Prostate gland (tissue), 2 donors: ENCODE measurements around the gene ZNHIT3.

Experiments
- POLR2A ChIP-seq: fragments of 450-650 bp; IDR thresholded peaks from one replicate; pipeline ENCODE4 v1.6.1; 2016; ENCODE audit warnings: antibody characterized with exemption, mild to moderate bottlenecking
- TF ChIP-seq, protein P1 (sequence below), 4 experiments: fragments of 200-600 bp in 2 of 4; fragments of 450-650 bp in 2 of 4; sonication (generic) in 2 of 4; IDR thresholded peaks; 1 replicate in 3 of 4; 2 replicates in 1 of 4; pipeline ENCODE4 v1.5.1; 2016 to 2019; ENCODE audit warnings: antibody characterized with exemption in 4 of 4, mild to moderate bottlenecking in 2 of 4, moderate library complexity in 2 of 4

DNA sequence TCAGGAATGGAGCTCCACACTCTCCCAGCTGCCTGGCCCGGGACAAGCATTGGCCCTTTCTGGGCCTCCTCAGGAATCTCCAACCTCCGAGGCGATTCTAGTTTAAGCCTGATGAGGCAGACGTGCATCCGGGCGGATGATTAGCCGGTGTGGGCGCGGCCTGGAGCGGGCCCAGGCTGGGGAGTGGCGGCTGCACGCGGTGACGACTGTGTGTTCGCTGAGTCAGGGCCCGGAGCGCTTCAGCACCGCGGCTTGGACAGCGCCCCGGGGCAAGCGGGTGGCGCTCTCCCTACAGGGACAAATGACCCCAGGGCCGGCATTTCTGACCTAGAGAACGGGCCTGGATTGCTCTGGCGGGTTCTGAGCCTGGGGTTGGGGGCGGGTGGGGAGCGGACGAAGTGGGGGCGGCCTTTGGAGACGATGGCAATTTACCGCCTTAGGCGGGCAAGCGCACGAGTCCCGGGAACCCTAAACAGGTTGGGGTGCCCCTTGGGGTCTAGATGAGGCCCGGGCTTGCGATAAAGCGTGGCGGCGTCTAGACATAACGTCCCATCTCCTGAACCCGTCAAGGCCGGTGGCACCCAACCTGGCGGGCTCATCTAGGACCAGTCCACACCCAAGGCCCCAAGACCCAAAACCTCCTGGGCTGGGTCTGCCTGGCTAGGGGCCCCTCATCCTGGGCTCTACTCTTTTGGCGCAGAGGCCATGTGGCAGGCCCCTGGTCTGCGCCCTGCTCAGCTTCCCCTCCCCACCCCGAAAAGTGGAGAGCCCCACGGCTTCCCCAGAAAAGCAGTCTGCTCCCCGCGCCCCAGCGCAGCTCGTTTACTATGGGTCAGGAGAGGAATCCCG lies 22.3 kb upstream of the ZNHIT3 start:
- TF ChIP-seq, protein P1, sequence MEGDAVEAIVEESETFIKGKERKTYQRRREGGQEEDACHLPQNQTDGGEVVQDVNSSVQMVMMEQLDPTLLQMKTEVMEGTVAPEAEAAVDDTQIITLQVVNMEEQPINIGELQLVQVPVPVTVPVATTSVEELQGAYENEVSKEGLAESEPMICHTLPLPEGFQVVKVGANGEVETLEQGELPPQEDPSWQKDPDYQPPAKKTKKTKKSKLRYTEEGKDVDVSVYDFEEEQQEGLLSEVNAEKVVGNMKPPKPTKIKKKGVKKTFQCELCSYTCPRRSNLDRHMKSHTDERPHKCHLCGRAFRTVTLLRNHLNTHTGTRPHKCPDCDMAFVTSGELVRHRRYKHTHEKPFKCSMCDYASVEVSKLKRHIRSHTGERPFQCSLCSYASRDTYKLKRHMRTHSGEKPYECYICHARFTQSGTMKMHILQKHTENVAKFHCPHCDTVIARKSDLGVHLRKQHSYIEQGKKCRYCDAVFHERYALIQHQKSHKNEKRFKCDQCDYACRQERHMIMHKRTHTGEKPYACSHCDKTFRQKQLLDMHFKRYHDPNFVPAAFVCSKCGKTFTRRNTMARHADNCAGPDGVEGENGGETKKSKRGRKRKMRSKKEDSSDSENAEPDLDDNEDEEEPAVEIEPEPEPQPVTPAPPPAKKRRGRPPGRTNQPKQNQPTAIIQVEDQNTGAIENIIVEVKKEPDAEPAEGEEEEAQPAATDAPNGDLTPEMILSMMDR (IDR thresholded peaks at IDR 0.05): no peak
- TF ChIP-seq POLR2A: no peak
